Measurements from ENCODE around the gene CD200R1. TPM values are rescaled to one million over a fixed set of nuclear protein-coding genes. Genes with fewer than 3 reads are reported as not detected.
A peak's percentile ranks its signal among the peaks of the same experiment; 100 is the strongest.

CD200R1 gene
- total and polyA plus RNA-seq, 2 donors (not counting 1 experiment from before 2014, with no cell fraction given), result 3.6 to 3.7 TPM

GRCh38 chr3:112908252-112908651 lies 66.7 kb downstream of the CD200R1 start:
- Histone ChIP-seq H3K9ac (ENCODE audit: low read length) (peak overlapping the region; percentile 65), H3K4me1 (ENCODE audit: control insufficient read depth in 2 of 2, insufficient read depth in 2 of 2, low read length in 2 of 2) (peaks cover 48 to 58% of the 10 kb centered on the region in 2 donors), H4K20me1 (ENCODE audit: control insufficient read depth, insufficient read depth, low read length, poor library complexity, severe bottlenecking) (no peaks in the 10 kb centered on the region), H3K4me2 (replicated peaks; ENCODE audit: low read depth, low read length, poor library complexity, severe bottlenecking) (peak overlapping the region; percentile 73), H3K27ac (ENCODE audit: low read length in 2 of 2) (peak overlapping the region; percentile 74 to 94), H2AFZ (ENCODE audit: insufficient read depth, low read depth, low read length, poor library complexity, severe bottlenecking) (peak overlapping the region; percentile 59), H3K4me3 (ENCODE audit: control extremely low read depth in 1 of 5, extremely low read depth in 1 of 5, insufficient read depth in 1 of 5, low read depth in 2 of 5, low read length in 4 of 5) (peak overlapping the region in 3 of 5 experiments; percentile 7 to 57 (median 18)), H3K9me3 (ENCODE audit: control extremely low read depth in 1 of 3, control insufficient read depth in 2 of 3, insufficient read depth in 1 of 3, low read length in 2 of 3) (peaks cover 0 to 5% (median 1%) of the 10 kb centered on the region in 3 donors), H3K27me3 (replicated peaks in 1 of 4; ENCODE audit: control extremely low read depth in 1 of 4, control insufficient read depth in 3 of 4, insufficient read depth in 4 of 4, low read length in 3 of 4) (no peaks in the 10 kb centered on the region), H3K79me2 (ENCODE audit: control insufficient read depth, insufficient read depth, low read length) (no peaks in the 10 kb centered on the region), H3K36me3 (replicated peaks in 1 of 2; ENCODE audit: control extremely low read depth in 1 of 2, control insufficient read depth in 1 of 2, extremely low read depth in 1 of 2, insufficient read depth in 2 of 2, low read length in 1 of 2) (no peaks in the 10 kb centered on the region)
- peak; percentile 64 for DNase-seq
- Mint-ChIP-seq H3K9me3 (ENCODE audit: insufficient read depth) (peaks cover 9% of the 10 kb centered on the region), H3K4me3 (peak overlapping the region; percentile 66), H3K4me1 (peaks cover 62% of the 10 kb centered on the region), H3K27me3 (no peaks in the 10 kb centered on the region), H3K27ac (peak overlapping the region; percentile 71)
- ChIA-PET CTCF (interaction anchor here (1.4 to 1.9 kb wide), 2 partner anchors 174 to 265 kb away, joined by 3 to 5 read pairs; no protein-coding TSS in a partner anchor), POLR2A (no interaction called here)
- no peak for TF ChIP-seq EZH2 (IDR thresholded peaks at IDR 0.05; ENCODE audit: borderline replicate concordance, insufficient read depth, low read depth, low read length, poor library complexity, severe bottlenecking)
- TF ChIP-seq, protein P1, sequence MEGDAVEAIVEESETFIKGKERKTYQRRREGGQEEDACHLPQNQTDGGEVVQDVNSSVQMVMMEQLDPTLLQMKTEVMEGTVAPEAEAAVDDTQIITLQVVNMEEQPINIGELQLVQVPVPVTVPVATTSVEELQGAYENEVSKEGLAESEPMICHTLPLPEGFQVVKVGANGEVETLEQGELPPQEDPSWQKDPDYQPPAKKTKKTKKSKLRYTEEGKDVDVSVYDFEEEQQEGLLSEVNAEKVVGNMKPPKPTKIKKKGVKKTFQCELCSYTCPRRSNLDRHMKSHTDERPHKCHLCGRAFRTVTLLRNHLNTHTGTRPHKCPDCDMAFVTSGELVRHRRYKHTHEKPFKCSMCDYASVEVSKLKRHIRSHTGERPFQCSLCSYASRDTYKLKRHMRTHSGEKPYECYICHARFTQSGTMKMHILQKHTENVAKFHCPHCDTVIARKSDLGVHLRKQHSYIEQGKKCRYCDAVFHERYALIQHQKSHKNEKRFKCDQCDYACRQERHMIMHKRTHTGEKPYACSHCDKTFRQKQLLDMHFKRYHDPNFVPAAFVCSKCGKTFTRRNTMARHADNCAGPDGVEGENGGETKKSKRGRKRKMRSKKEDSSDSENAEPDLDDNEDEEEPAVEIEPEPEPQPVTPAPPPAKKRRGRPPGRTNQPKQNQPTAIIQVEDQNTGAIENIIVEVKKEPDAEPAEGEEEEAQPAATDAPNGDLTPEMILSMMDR (IDR thresholded peaks at IDR 0.05), result no peak
- ATAC-seq (ENCODE audit: low read depth), result peak; percentile 89
- intact Hi-C loops (cut with micrococcal nuclease), result loop anchor here (2.0 to 10.0 kb wide), 5 partner anchors 13 to 231 kb away; no protein-coding TSS in a partner anchor

- WGBS (ENCODE audit: insufficient coverage), result 6% methylated on average over 3 of the region's 8 CpGs
- intact Hi-C loops (cut with micrococcal nuclease), result loop anchor here (5.0 to 10.0 kb wide), 3 partner anchors 32 to 227 kb away; no protein-coding TSS in a partner anchor
- Mint-ChIP-seq H3K4me3 (peak overlapping the region; percentile 70), H3K9me3 (ENCODE audit: insufficient read depth) (peaks cover 10% of the 10 kb centered on the region), H3K4me1 (peaks cover 50% of the 10 kb centered on the region), H3K27ac (peak overlapping the region; percentile 89), H3K27me3 (no peaks in the 10 kb centered on the region)
- peak overlapping the region; percentile 41 for H2AFZ ChIP-seq (ENCODE audit: insufficient read depth, low read depth, low read length, poor library complexity, severe bottlenecking)
- peak overlapping the region; percentile 38 to 65 for H3K27ac ChIP-seq (ENCODE audit: low read length in 2 of 2)
- no peaks in the 10 kb centered on the region for H4K20me1 ChIP-seq (ENCODE audit: control insufficient read depth, insufficient read depth, low read length, poor library complexity, severe bottlenecking)
- ATAC-seq (ENCODE audit: low read depth), result no peak
- no peak for TF ChIP-seq EZH2 (IDR thresholded peaks at IDR 0.05; ENCODE audit: borderline replicate concordance, insufficient read depth, low read depth, low read length, poor library complexity, severe bottlenecking)
- TF ChIP-seq, protein P1 (IDR thresholded peaks at IDR 0.05), result no peak
- H3K9me3 ChIP-seq (ENCODE audit: control extremely low read depth in 1 of 3, control insufficient read depth in 2 of 3, insufficient read depth in 1 of 3, low read length in 2 of 3), result peaks cover 0 to 7% (median 3%) of the 10 kb centered on the region in 3 donors
- peak; percentile 20 for DNase-seq
- CTCF ChIA-PET, result interaction anchor here (0.8 to 1.6 kb wide), 3 partner anchors 10 to 170 kb away, joined by 3 to 4 read pairs (median 3); no protein-coding TSS in a partner anchor
- H3K36me3 ChIP-seq (replicated peaks in 1 of 2; ENCODE audit: control extremely low read depth in 1 of 2, control insufficient read depth in 1 of 2, extremely low read depth in 1 of 2, insufficient read depth in 2 of 2, low read length in 1 of 2), result no peaks in the 10 kb centered on the region
- peak overlapping the region; percentile 42 for H3K9ac ChIP-seq (ENCODE audit: low read length)
- POLR2A ChIA-PET, result no interaction called here
- no peaks in the 10 kb centered on the region for H3K79me2 ChIP-seq (ENCODE audit: control insufficient read depth, insufficient read depth, low read length)
- no peaks in the 10 kb centered on the region for H3K27me3 ChIP-seq (replicated peaks in 1 of 4; ENCODE audit: control extremely low read depth in 1 of 4, control insufficient read depth in 3 of 4, insufficient read depth in 4 of 4, low read length in 3 of 4)
- peak overlapping the region; percentile 53 for H3K4me2 ChIP-seq (replicated peaks; ENCODE audit: low read depth, low read length, poor library complexity, severe bottlenecking)
- peaks cover 45 to 50% of the 10 kb centered on the region in 2 donors for H3K4me1 ChIP-seq (ENCODE audit: control insufficient read depth in 2 of 2, insufficient read depth in 2 of 2, low read length in 2 of 2)
- peak overlapping the region in 1 of 5 experiments; percentile 30 for H3K4me3 ChIP-seq (ENCODE audit: control extremely low read depth in 1 of 5, extremely low read depth in 1 of 5, insufficient read depth in 1 of 5, low read depth in 2 of 5, low read length in 4 of 5)
Observed at GRCh38 chr3:112904786-112905185, 70.1 kb downstream of the CD200R1 start.
